Posterior cingulate gyrus (tissue), 11 donors: ENCODE results near the gene PZP.
"Not testable (repeated sequence)": the region's sequence is repeated elsewhere in the genome, so short reads cannot be mapped to it uniquely, and the experiment has no call there.

ENCODE experiments used
- DNase-seq, 10 donors: peaks; one replicate each; pipeline versions ENCODE4 v3.0.0 to v3.0.0-alpha.2; 2020 to 2021; ENCODE audit warnings: mixed read lengths in 3 of 10
- intact Hi-C: fragments of 100-400 bp; cut with DNase I; formaldehyde crosslinking; loops from one replicate; pipeline ENCODE4 v1.15.1; 2023

Gene PZP

DNA sequence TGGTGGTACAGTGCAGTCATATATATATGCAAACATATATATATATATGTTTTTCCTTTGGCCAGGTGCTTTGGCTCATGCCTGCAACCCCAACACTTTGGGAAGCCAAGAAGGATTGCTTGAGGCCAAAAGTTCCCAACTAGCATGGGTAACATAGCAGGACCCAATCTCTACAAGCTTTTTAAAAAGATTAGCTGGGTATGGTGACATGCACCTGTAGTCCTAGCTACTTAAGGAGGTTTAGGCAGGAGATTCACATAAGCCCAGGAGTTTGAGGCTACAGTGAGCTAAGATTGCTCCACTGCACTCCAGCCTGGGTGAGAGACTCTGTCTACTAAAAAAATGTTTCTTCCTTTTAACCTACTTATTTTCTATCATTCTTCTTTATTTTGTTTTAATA lies 10.2 kb downstream of the PZP start:
- intact Hi-C loops, result no loop called here
- no peak for DNase-seq

DNA sequence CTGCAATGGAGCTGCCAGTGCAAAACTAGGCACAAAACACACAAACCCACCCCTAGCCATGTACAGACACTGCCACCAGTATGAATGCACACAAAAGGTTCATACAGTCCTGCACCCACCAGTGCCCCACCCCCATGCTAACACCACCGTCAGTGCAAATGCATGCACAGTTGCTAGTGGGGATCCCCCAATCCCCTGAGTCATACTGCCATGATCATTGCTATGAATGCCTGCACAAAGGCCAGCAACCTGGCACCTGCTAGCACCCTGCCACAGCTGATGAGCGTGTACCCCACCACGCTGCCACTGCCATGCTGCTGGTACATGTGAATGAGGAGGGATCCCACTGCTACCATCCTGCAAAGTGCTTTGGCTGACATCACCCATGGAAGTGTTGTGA lies 23.9 kb downstream of the PZP start:
- DNase-seq, result peak in 1 of 10 donors; percentile 54
- intact Hi-C loops, result no loop called here

DNA sequence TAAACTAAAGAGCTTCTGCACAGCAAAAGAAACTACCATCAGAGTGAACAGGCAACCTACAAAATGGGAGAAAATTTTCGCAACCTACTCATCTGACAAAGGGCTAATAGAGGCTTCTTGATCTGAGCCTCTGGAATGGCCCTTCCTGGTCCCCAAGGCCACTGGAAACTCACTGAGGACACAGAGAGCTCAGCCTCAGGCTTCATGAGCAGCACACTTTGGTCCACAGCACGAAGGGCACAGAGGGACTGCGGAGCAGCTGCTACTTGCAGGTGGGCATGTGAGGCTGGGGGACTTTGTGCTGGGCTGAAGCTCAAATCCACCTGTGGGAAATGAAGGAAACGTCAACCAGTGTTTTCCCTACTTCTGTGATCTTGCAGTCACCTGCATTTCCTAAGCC lies 27.4 kb downstream of the PZP start:
- intact Hi-C loops, result no loop called here
- no peak for DNase-seq

- intact Hi-C loops, result no loop called here
- DNase-seq, result no peak
Measured at GRCh38 chr12:9179781-9180180, 28.4 kb downstream of the PZP start.

DNA sequence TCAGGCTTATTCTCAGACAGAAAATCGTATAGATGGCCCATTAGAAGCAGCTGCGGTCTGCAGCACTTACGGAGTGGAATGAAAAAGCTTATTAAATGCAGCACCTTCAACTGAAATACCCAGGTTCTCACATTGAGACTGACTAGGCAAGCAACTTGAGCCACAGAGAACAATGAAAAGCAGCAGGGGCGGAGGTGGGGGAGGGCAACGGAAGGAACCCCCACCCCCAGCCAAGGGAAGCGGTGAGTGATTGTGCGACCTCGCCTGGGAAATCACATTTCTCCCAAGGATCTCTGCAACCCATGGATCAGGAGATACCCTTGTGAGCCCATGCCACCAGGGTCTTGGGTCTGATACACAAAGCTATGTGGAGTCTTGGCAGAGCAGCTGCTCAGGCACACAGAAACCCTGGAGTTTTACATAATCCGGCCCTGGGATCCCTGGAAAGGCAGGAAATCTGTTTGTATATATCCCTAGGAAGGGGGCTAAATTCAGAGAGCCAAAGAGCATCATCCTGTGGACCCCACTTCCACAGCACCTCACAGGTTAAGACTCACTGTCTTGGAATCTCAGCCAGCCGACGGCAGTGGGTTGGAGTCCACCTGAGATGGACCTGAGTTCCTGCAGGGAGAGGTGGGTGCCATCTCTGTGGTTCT lies 38.1 kb downstream of the PZP start:
- intact Hi-C loops, result no loop called here
- no peak for DNase-seq

DNA sequence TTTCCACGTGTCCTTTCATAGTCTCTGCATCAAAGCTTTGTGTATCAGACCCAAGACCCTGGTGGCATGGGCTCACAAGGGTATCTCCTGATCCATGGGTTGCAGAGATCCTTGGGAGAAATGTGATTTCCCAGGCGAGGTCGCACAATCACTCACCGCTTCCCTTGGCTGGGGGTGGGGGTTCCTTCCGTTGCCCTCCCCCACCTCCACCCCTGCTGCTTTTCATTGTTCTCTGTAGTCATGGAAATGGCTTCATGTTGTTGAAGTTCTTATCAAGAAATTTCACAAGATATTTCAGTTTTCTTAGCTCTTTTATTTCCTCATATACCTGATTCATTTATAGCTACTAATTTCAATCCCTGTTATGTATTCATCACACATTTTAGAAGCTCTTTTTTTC lies 40.9 kb downstream of the PZP start:
- DNase-seq, intact Hi-C loops: not testable (repeated sequence)

- intact Hi-C loops, result no loop called here
- DNase-seq, result no peak
Measured at GRCh38 chr12:9163392-9163791, 44.8 kb downstream of the PZP start.

- DNase-seq, result no peak
- intact Hi-C loops, result no loop called here
Measured at GRCh38 chr12:9156119-9156518, 52.1 kb downstream of the PZP start.

GRCh38 chr12:9149372-9149771 lies 58.8 kb downstream of the PZP start:
- intact Hi-C loops, result no loop called here
- no peak for DNase-seq

GRCh38 chr12:9148926-9149325 lies 59.3 kb downstream of the PZP start:
- intact Hi-C loops, result no loop called here
- no peak for DNase-seq

DNA sequence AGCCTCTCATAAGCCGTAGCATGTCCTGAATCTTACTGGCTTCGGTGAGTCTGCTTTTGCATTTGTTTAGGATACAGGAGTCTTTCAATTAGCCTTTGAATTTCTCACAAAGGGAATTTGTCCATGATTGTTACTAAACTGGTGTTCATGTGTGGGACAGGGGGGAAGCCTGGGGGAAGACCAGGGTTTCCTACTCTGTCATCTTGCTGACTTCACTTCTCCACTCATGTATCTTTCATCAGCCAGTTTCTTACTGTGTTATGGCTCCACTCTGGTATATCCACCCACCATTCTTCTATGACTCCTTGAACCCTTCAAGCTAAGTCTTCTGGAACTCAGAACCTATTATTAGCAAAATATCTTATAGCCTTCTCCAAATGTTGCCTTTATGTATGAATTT lies 60.7 kb downstream of the PZP start:
- DNase-seq, result no peak
- intact Hi-C loops, result no loop called here

- intact Hi-C loops, result no loop called here
- no peak for DNase-seq
Measured at GRCh38 chr12:9144730-9145106, 63.5 kb downstream of the PZP start.

DNA sequence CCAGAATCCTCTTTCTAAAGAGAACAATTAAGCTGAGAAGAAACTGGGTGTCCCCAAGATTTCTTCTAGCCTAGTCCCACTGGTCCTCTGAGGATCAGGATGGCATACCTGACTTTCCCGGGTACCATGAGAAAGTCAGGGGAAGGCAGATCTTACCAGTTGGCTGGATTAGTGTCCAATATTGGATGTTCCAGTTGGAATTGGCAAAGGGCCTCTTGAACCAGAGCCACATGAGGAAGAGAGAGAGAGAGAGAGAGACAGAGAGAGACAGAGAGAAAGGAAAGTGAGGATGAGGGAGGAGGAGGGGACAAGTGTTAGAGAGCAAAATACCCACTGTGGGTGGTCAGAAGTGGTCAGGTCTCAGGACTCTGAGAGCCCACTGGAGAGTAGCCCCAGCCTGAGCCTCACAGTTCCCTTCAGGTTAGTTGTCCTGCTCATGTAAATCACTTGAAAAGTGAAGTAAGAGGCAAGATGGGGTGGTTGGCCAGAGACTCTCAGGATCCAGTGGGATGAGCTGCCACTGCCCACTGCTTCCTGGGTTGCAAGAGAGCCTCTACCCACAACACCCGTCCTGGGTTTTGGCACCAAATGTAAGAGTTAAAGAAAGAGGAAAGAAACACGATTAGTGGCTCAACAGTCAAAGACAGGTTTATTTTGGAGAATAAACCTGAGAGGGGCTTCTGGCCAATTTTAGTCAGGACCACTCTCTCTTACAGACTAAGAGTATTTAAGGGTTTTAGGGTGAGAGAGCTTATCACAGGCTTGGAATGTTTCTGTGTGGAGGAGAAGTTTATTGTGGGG lies 64.1 kb downstream of the PZP start:
- DNase-seq, result no peak
- intact Hi-C loops, result no loop called here

GRCh38 chr12:9143137-9143536 lies 65.1 kb downstream of the PZP start:
- intact Hi-C loops, result no loop called here
- no peak for DNase-seq

GRCh38 chr12:9139588-9140290 lies 68.5 kb downstream of the PZP start:
- DNase-seq, intact Hi-C loops: not testable (repeated sequence)

GRCh38 chr12:9135903-9136310 lies 72.3 kb downstream of the PZP start:
- intact Hi-C loops, result no loop called here

DNA sequence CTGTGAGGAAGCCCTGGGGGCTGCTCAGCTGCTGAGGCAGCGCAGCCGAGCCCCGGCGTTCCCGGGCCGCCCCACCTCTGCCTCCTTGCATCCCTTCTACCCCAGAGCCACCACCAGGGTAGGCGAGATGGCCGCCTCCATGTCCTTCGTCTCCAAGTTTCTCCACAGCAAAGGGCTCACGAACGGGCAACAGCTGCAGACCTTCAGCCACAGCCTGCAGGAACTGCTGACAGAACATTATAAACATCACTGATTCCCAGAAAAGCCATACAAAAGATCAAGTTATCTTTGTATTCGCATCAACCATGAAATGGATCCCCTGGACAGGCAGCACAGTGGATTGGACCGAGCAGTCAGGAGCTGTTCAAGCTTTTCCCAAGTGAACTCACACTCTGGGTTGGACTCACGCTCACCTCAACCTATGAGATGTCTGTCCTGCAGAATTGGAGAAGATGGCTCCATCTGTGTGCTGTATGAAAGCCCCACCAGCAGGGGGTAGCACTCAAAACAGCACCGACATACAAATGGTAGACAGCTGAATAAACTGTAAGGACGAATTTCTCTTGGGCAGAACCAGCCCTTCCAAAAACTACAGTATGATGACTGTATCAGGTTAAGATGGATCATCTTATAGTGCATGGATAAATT lies 73.1 kb downstream of the PZP start:
- intact Hi-C loops, result no loop called here
- peak in 1 of 10 donors; percentile 71 for DNase-seq

More at GRCh38 chr12:9135903-9136310, 72.3 kb downstream of the PZP start:
- DNase-seq, result no peak

GRCh38 chr12:9133216-9133916 lies 74.8 kb downstream of the PZP start:
- intact Hi-C loops, result no loop called here
- DNase-seq, result no peak

DNA sequence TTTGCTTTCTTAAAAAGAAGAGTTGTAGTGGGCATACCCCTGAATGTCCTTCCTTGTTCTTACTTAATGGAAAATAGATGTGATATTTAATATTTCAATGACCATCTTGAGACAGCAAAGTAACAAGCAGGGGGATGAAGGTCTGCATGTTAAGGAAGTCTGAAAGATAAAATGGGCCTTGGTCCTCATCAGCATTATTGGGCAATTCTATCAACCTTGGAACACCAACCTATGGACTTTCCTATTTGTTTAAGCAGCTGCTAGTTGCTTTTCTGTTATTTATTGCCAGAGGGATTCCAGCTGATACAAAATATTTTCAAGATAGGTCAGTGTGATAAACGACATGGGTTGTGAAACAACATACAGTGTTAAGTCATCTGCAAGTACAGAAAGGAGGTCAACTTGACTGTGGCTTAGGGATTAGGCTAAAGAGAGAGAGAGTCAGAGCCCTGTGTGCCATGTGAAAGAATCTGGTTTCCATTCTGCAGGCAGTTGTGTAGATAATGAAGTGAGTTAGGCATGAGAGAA lies 76.1 kb downstream of the PZP start:
- intact Hi-C loops, result no loop called here
- no peak for DNase-seq

- intact Hi-C loops, result no loop called here
- no peak for DNase-seq
Measured at GRCh38 chr12:9130244-9130643, 78.0 kb downstream of the PZP start.
